Stimulated activated naive CD4-positive, alpha-beta T cell treated with Interleukin-2 at 50 U/mL for 16 hours (primary cell): ENCODE data around the gene PPIH.
"Not testable (repeated sequence)": the region's sequence is repeated elsewhere in the genome, so short reads cannot be mapped to it uniquely, and the experiment has no call there.

ENCODE experiments used
- DNase-seq: peaks from one replicate; lab custom pipeline; 2025; lab: John Stamatoyannopoulos, UW

The PPIH gene

DNA sequence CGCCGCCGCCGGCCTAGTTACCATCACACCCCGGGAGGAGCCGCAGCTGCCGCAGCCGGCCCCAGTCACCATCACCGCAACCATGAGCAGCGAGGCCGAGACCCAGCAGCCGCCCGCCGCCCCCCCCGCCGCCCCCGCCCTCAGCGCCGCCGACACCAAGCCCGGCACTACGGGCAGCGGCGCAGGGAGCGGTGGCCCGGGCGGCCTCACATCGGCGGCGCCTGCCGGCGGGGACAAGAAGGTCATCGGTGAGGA, 24.2 kb downstream of the PPIH start:
- not testable (repeated sequence) for DNase-seq

- DNase-seq = peak; percentile 52
Measured at GRCh38 chr1:42682739-42683531, 24.7 kb downstream of the PPIH start.

DNA sequence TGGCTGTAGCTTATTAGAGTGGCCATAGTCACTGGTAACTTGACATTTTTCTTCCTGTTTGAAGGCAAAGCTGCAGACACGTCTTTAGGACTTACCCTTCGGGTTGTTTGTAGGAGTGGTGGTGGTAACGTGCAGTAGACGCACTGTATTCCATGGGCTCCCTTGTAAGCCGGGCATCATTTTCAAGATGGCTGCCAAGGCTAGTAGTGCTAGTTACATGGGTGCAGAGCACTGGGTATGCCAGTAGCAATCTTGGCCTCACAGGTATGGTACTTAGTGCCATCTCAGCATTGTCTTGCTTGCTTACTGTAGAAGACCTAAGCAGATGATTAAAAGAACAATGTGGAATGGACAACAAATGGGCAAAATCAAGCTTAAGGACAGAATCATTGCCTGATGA, 25.9 kb downstream of the PPIH start:
- DNase-seq = no peak

DNA sequence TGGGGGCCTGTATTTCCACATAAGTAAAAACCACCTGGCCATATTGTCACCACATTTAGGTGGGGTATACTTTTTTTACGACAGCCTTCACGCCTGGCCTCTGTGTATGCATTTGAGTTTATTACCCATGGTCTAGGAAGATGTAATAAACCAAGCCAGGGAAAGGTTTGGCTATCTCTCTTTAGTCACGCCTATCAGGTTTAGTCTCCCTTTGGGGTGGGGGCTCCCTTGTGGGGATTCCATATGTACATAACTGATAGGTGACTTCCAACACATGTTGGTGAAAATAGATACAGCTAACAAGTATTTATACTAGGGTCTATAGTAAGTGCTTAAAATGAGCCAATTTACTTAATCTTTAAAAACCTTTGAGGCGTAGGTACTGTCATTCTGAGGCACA, 28.2 kb downstream of the PPIH start:
- no peak for DNase-seq

GRCh38 chr1:42689912-42690311, 31.7 kb downstream of the PPIH start:
- DNase-seq = no peak

GRCh38 chr1:42690477-42691156, 32.4 kb downstream of the PPIH start:
- no peak for DNase-seq

DNA sequence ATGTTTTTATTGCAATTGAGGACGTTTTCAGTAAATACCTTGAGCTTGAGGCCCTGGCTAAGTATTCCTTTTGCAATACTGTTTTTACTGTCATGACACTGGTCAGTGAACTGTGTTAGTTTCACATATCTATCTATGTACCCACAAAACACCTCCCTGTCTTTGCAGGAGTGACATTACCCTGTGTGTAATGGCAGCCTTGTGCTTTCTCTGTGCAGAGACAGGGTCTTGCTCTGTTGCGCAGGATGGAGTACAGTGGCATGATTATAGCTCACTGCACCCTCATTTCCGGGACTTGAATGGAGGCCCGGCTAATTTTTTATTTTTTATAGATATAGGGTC, 32.9 kb downstream of the PPIH start:
- DNase-seq = no peak

GRCh38 chr1:42692461-42692860, 34.2 kb downstream of the PPIH start:
- no peak for DNase-seq

DNA sequence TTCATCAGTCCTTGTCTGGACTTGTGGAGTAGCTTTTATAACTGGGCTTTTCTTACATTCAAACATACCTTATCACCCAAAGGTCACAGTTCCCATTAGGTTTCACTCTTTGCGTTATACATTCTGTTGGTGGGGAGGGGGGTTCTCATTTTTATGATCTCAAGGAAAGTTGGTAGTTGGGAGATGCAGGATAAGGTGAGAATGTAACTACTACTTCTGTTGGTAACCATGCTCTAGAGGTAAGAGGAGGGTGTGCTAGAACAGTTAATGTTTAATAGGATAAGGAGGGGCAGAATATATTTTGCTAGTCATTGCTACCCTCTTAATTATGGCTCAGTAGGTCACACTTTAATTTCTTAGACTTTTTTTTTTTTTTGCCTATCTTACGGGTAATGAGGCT, 34.7 kb downstream of the PPIH start:
- no peak for DNase-seq

- no peak for DNase-seq
Measured at GRCh38 chr1:42698081-42698813, 40.0 kb downstream of the PPIH start.

DNA sequence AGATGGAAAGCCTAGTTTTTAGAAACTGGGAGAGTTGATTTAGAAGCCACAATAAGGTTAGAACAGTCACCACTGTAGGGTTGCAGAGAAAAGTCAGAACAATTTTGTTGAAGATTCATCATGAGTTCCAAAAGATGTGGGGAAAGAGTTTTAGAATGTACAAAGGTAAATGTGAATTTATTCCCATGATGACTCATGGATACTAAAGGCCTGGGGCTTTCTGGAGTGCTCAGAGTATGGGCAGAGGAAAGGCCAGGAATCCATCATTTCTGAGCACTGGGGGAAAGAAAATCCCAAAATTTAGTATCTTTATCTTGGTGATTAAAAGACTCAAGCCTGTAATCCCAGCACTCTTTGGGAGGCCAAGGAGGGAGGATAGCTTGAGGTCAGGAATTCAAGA, 41.8 kb downstream of the PPIH start:
- DNase-seq = no peak

DNA sequence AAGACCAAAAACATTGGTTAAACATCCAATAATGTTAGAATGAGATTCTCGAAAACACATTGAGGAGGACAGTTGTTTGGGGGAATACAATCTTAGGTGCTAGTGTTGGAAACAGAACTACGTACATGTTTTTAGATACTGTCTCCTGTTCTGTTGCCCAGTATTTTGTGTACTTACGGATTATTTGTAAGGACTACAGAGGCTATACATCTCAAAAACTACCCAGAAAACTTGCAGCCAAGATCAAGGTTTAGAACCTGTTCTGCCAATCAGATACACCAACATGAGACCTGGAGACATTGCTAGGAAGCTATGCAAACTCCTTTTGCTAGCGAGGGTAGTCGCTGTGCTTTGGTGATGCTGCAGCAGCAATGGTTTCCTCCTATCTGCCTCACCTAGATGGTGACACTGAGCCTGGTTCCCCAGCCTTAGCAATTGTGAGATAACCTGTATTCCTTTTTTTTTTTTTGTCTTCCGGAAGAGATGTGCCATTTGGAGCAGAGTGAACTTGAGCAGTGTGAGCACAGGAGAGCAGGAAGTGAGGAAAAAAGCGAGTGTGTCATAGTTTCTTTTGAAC, 45.8 kb downstream of the PPIH start:
- no peak for DNase-seq

DNA sequence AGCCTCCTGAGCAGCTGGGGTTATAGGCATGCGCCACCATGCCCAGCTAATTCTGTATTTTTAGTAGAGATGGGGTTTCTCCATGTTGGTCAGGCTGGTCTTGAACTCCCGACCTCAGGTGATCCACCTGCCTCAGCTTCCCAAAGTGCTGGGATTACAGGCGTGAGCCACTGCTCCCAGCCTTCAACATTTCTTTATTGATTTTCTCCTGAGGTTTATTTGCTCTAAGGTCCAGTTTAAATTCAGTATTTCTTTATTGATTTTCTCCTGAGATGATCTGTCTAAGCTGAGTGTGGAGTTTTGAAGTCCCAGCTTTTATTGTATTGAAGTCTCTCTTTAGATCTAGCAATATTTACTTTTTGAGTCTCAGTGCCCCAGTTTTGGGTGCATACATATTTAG, 54.6 kb downstream of the PPIH start:
- not testable (repeated sequence) for DNase-seq

DNA sequence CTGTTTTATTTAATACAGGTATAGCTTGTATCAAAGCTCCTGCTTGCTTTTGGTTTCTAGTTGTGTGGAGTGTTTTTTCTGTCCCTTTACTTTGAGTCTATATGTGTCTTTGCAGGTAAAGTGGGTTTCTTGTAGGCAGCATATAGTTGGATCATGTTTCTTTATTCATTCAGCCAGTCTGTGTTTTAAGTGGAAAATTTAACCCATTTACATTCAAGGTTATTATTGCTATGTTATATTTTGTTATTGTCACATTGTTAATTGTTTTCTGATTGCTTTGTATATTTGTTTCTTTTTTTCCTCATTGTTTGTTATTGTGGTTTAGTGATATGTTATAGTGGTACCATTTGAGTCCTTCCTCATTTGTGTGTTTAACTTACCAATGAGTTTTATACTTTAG, 55.1 kb downstream of the PPIH start:
- no peak for DNase-seq

DNA sequence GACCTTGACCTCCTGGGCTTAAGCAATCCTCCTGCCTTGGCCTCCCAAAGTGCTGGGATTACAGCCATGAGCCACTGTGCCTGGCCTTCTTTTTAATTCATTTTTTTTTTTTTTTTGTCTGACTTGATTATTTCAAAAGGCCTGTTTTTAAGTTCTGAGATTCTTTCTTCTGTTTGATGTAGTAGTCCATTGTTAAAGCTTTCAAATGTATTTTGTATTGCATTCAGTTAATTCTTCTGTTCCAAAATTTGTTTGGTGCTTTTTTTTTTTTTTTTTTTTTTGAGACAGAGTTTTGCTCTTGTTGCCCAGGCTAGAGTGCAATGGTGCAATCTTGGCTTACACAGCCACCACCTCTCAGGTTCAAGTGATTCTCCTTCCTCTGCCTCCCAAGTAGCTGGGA, 56.2 kb downstream of the PPIH start:
- DNase-seq = not testable (repeated sequence)

- no peak for DNase-seq
Measured at GRCh38 chr1:42720868-42721267, 62.6 kb downstream of the PPIH start.

DNA sequence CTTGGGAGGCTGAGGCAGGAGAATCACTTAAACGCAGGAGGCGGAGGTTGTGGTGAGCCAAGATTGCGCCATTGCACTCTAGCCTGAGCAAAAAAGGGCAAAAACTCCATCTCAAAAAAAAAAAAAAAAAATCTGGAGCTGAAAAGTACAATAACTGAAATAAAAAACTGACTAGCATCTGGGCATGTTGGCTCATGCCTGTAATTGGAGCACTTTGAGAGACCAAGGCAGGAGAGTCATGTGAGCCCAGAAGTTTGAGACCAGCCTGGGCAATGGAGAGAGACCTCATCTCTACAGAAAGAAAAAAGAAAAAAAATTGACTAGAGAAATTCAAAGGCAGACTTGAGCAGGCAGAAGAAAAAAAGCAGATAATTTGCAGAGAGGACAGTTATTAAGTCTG, 63.7 kb downstream of the PPIH start:
- no peak for DNase-seq

GRCh38 chr1:42722403-42722802, 64.2 kb downstream of the PPIH start:
- DNase-seq = not testable (repeated sequence)

- no peak for DNase-seq
Measured at GRCh38 chr1:42723511-42723910, 65.3 kb downstream of the PPIH start.

DNA sequence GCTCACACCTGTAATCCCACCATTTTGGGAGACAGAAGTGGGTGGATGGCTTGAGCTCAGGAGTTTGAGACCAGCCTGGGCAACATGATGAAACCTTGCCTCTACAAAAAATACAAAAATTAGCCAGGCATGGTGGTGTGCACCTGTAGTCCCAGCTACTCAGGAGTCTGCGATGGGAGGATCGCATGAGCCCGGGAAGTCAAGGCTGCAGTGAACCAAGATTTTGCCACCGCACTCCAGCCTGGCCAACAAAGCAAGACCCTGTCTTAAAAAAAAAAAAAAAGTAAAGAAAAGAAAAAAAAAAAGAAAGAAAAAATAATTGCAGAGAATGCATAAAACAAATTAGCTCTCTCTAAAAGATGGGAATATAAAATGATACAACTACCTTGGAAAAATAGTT, 67.6 kb downstream of the PPIH start:
- not testable (repeated sequence) for DNase-seq
